A549 (cell line): Measurements from ENCODE around the gene CDS1.

Source experiments
- CHD2 ChIP-seq: fragments of 150-350 bp; IDR thresholded peaks from 2 replicates; pipeline ENCODE4 v1.6.1; 2014; ENCODE audit warnings: low read length; ENCODE audit not compliant: partially characterized antibody
- EHMT2 ChIP-seq: fragments of 200-600 bp; sonication (generic); IDR thresholded peaks from 2 replicates; pipeline ENCODE4 v1.6.1; 2016; ENCODE audit warnings: antibody characterized with exemption, low read depth, mild to moderate bottlenecking, moderate library complexity
- ELK1 ChIP-seq: fragments of 150-350 bp; IDR thresholded peaks from 2 replicates; pipeline ENCODE4 v1.6.1; 2014; ENCODE audit warnings: low read depth, mild to moderate bottlenecking, low read length
- FOSL2 ChIP-seq, 2 experiments: fragments of 450-650 bp in 1 of 2; fragments of >200 bp in 1 of 2; sonication (Bioruptor Twin) in 1 of 2; formaldehyde crosslinking; IDR thresholded peaks; 2 replicates each; pipeline versions ENCODE4 v1.5.0 to v1.6.1; 2016 to 2020; ENCODE audit warnings: mild to moderate bottlenecking in 1 of 2, moderate library complexity in 1 of 2
- JUNB ChIP-seq: fragments of >200 bp; sonication (Bioruptor Twin); formaldehyde crosslinking; IDR thresholded peaks from 2 replicates; pipeline ENCODE4 v1.6.1; 2016
- MAFK ChIP-seq: fragments of 450-650 bp; IDR thresholded peaks from 2 replicates; pipeline ENCODE4 v1.6.1; 2014; ENCODE audit not compliant: partially characterized antibody
- POLR2A ChIP-seq: IDR thresholded peaks from 2 replicates; pipeline ENCODE4 v1.6.1; 2012; ENCODE audit warnings: mild to moderate bottlenecking, low read length
- RAD21 ChIP-seq, 2 experiments: fragments of >200 bp in 1 of 2; sonication (Bioruptor Twin) in 1 of 2; formaldehyde crosslinking in 1 of 2; IDR thresholded peaks in 1 of 2; conservative IDR thresholded peaks in 1 of 2; 2 replicates in 1 of 2; 3 replicates in 1 of 2; pipeline ENCODE4 v1.6.1; 2012 to 2018; ENCODE audit warnings: inconsistent platforms in 1 of 2
- REST ChIP-seq: fragments of 200-600 bp; sonication (generic); IDR thresholded peaks from 2 replicates; pipeline ENCODE4 v1.6.1; 2016; ENCODE audit warnings: antibody characterized with exemption, mild to moderate bottlenecking, moderate library complexity
- ZFP36 ChIP-seq: fragments of 450-650 bp; IDR thresholded peaks from 2 replicates; pipeline ENCODE4 v1.6.1; 2014; ENCODE audit warnings: borderline replicate concordance; ENCODE audit not compliant: partially characterized antibody
- TF ChIP-seq, protein P1 (sequence below): fragments of >200 bp; sonication (Bioruptor Twin); formaldehyde crosslinking; IDR thresholded peaks from 3 replicates; pipeline ENCODE4 v1.5.1; 2016

- no peak for TF ChIP-seq POLR2A
- TF ChIP-seq REST, result no peak
- TF ChIP-seq, protein P1, sequence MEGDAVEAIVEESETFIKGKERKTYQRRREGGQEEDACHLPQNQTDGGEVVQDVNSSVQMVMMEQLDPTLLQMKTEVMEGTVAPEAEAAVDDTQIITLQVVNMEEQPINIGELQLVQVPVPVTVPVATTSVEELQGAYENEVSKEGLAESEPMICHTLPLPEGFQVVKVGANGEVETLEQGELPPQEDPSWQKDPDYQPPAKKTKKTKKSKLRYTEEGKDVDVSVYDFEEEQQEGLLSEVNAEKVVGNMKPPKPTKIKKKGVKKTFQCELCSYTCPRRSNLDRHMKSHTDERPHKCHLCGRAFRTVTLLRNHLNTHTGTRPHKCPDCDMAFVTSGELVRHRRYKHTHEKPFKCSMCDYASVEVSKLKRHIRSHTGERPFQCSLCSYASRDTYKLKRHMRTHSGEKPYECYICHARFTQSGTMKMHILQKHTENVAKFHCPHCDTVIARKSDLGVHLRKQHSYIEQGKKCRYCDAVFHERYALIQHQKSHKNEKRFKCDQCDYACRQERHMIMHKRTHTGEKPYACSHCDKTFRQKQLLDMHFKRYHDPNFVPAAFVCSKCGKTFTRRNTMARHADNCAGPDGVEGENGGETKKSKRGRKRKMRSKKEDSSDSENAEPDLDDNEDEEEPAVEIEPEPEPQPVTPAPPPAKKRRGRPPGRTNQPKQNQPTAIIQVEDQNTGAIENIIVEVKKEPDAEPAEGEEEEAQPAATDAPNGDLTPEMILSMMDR, result peak; percentile 58
- no peak for TF ChIP-seq MAFK
- TF ChIP-seq FOSL2 (IDR thresholded peaks at IDR 0.05), result no peak
- no peak for TF ChIP-seq FOSL2 (CRISPR knock-in tag; IDR thresholded peaks at IDR 0.05)
- peak; percentile 49 to 56 for TF ChIP-seq RAD21 (conservative IDR thresholded peaks at IDR 0.05 in 1 of 2, IDR thresholded peaks at IDR 0.05 in 1 of 2)
- TF ChIP-seq JUNB, result no peak
- TF ChIP-seq ZFP36, result no peak
- no peak for TF ChIP-seq ELK1
- no peak for TF ChIP-seq CHD2
- TF ChIP-seq EHMT2, result no peak
Measured at GRCh38 chr4:84578540-84579402, 4.2 kb upstream of the CDS1 start.
